DOHH2 (cell line): ENCODE results near the gene PLA2G10.
"Not testable (repeated sequence)": the region's sequence is repeated elsewhere in the genome, so short reads cannot be mapped to it uniquely, and the experiment has no call there.

Experiments
- H3F3A ChIP-seq: fragments of 200-600 bp; sonication (generic), shearing (Covaris generic); 2 replicates; pipeline ENCODE4 v1.6.0; 2016; ENCODE audit warnings: antibody characterized with exemption, mild to moderate bottlenecking; ENCODE audit not compliant: control insufficient read depth, insufficient read depth
- H3K27ac ChIP-seq: fragments of 200-600 bp; sonication (generic); 2 replicates; pipeline ENCODE4 v1.5.1; 2014; ENCODE audit warnings: low read depth, mild to moderate bottlenecking, low read length, moderate library complexity
- H3K27me3 ChIP-seq: fragments of 200-600 bp; sonication (generic); 2 replicates; pipeline ENCODE4 v1.6.1; 2014; ENCODE audit warnings: mild to moderate bottlenecking, low read length, mixed read lengths; ENCODE audit not compliant: control insufficient read depth
- H3K36me3 ChIP-seq: fragments of 200-600 bp; sonication (generic); 2 replicates; pipeline ENCODE4 v1.6.1; 2014; ENCODE audit warnings: mild to moderate bottlenecking, low read length, moderate library complexity, mixed read lengths; ENCODE audit not compliant: control insufficient read depth
- H3K4me1 ChIP-seq: fragments of 200-600 bp; sonication (generic); 2 replicates; pipeline ENCODE4 v1.6.1; 2014; ENCODE audit warnings: mild to moderate bottlenecking, low read length, mixed read lengths; ENCODE audit not compliant: control insufficient read depth
- H3K4me2 ChIP-seq: fragments of 200-600 bp; sonication (generic); 2 replicates; pipeline ENCODE4 v1.6.0; 2014; ENCODE audit warnings: mild to moderate bottlenecking, low read length, moderate library complexity
- H3K4me3 ChIP-seq: fragments of 200-600 bp; sonication (generic); 2 replicates; pipeline ENCODE4 v1.5.1; 2014; ENCODE audit warnings: mild to moderate bottlenecking, low read length, mixed read lengths
- H3K79me2 ChIP-seq: fragments of 200-600 bp; sonication (generic); 2 replicates; pipeline ENCODE4 v1.6.1; 2014; ENCODE audit warnings: mild to moderate bottlenecking, low read length, mixed read lengths; ENCODE audit not compliant: control insufficient read depth
- H3K9me2 ChIP-seq: fragments of 200-600 bp; sonication (generic); replicated peaks from 2 replicates; pipeline ENCODE4 v1.6.1; 2014; ENCODE audit warnings: mild to moderate bottlenecking, low read length, mixed read lengths; ENCODE audit not compliant: control insufficient read depth
- H3K9me3 ChIP-seq: fragments of 200-600 bp; sonication (generic); 2 replicates; pipeline ENCODE4 v1.6.1; 2014; ENCODE audit warnings: antibody characterized with exemption, low read length, mixed read lengths; ENCODE audit not compliant: control insufficient read depth, insufficient read depth
- H4K20me1 ChIP-seq: fragments of 200-600 bp; sonication (generic); 2 replicates; pipeline ENCODE4 v1.6.0; 2014; ENCODE audit warnings: low read depth, mild to moderate bottlenecking, antibody characterized with exemption, low read length, moderate library complexity; ENCODE audit not compliant: control insufficient read depth, insufficient read depth
- EZH2phosphoT487 ChIP-seq: fragments of 200-600 bp; sonication (generic); IDR thresholded peaks from 2 replicates; pipeline ENCODE4 v1.6.1; 2017; ENCODE audit warnings: borderline replicate concordance, mild to moderate bottlenecking, antibody characterized with exemption, low read length, moderate library complexity, mixed read lengths
- TF ChIP-seq, protein P1 (sequence below): fragments of 200-600 bp; sonication (generic); IDR thresholded peaks from one replicate; pipeline ENCODE4 v1.5.1; 2014; ENCODE audit warnings: antibody characterized with exemption, mild to moderate bottlenecking, low read depth, low read length; ENCODE audit not compliant: poor library complexity, severe bottlenecking

PLA2G10 gene

DNA sequence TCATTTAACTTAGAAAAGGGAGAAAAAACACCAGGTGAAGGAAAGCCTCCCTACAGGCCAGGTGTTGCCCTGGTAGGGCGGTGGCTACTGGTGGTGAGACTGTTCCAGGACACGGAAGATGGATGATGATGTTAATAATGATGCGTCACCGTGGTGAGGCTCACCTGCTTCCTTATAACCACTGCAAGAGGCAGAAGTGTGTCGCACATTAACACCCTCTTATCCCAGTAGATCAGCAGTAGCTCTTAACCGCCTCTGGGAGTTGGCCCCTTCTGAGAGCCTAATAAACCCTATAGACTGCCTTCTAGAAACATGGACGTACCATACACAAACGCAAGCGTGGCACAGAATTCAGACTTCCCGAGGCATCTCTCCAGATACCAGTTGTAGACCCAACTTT is 53.6 kb downstream of the PLA2G10 start:
- Histone ChIP-seq H4K20me1 (peaks cover 20% of the 10 kb centered on the region), H3K4me3 (no peak overlapping the region), H3K9me2 (no peaks in the 10 kb centered on the region), H3K27me3 (no peaks in the 10 kb centered on the region), H3K4me1 (peaks cover 2% of the 10 kb centered on the region; the same call in 1 of the 2 replicates), H3K27ac (no peak overlapping the region), H3F3A (no peaks in the 10 kb centered on the region), H3K36me3 (peaks cover 85% of the 10 kb centered on the region), H3K79me2 (peaks cover 100% of the 10 kb centered on the region), H3K9me3 (no peaks in the 10 kb centered on the region), H3K4me2 (no peak overlapping the region)
- no peak for TF ChIP-seq EZH2phosphoT487
- TF ChIP-seq, protein P1, sequence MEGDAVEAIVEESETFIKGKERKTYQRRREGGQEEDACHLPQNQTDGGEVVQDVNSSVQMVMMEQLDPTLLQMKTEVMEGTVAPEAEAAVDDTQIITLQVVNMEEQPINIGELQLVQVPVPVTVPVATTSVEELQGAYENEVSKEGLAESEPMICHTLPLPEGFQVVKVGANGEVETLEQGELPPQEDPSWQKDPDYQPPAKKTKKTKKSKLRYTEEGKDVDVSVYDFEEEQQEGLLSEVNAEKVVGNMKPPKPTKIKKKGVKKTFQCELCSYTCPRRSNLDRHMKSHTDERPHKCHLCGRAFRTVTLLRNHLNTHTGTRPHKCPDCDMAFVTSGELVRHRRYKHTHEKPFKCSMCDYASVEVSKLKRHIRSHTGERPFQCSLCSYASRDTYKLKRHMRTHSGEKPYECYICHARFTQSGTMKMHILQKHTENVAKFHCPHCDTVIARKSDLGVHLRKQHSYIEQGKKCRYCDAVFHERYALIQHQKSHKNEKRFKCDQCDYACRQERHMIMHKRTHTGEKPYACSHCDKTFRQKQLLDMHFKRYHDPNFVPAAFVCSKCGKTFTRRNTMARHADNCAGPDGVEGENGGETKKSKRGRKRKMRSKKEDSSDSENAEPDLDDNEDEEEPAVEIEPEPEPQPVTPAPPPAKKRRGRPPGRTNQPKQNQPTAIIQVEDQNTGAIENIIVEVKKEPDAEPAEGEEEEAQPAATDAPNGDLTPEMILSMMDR = no peak

DNA sequence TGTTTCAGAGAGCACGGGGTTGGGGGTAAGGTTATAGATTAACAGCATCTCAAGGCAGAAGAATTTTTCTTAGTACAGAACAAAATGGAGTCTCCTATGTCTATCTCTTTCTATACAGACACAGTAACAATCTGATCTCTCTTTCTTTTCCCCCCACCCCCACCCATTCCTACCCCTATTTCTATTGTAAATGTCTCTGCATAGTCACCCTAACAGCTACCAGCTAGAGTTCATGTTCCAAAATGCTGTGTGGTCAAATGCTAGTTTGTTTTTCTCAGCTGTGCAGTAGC is 57.2 kb downstream of the PLA2G10 start:
- Histone ChIP-seq H4K20me1 (peaks cover 35% of the 10 kb centered on the region), H3K36me3 (peaks cover 71% of the 10 kb centered on the region), H3K79me2 (peaks cover 98% of the 10 kb centered on the region), H3K4me1 (peaks cover 21% of the 10 kb centered on the region)
- H3K9me2 ChIP-seq, H3K4me2 ChIP-seq, H3K4me3 ChIP-seq, H3F3A ChIP-seq, H3K9me3 ChIP-seq, H3K27me3 ChIP-seq, H3K27ac ChIP-seq: not testable (repeated sequence)

DNA sequence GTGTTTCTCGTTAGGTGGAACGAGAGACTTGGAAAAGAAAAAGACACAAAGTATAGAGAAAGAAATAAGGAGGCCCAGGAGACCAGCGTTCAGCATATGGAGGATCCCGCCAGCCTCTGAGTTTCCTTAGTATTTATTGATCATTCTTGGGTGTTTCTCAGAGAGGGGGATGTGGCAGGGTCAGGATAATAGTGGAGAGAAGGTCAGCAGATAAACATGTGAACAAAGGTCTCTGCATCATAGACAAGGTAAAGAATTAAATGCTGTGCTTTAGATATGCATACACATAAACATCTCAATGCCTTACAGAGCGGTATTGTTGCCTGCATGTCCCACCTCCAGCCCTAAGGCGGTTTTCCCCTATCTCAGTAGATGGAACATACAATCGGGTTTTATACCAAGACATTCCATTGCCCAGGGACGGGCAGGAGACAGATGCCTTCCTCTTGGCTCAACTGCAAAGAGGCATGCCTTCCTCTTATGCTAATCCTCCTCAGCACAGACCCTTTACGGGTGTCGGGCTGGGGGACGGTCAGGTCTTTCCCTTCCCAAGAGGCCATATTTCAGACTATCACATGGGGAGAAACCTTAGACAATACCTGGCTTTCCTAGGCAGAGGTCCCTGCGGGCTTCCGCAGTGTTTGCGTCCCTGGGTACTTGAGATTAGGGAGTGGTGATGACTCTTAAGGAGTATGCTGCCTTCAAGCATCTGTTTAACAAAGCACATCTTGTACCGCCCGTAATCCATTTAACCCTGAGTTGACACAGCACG is 57.7 kb downstream of the PLA2G10 start:
- H3K27ac ChIP-seq, H3K27me3 ChIP-seq, H3K4me3 ChIP-seq, H3K9me3 ChIP-seq, H3K9me2 ChIP-seq, H3K4me2 ChIP-seq, H3F3A ChIP-seq: not testable (repeated sequence)
- H3K79me2 ChIP-seq = peaks cover 98% of the 10 kb centered on the region
- peaks cover 27% of the 10 kb centered on the region for H3K4me1 ChIP-seq
- H4K20me1 ChIP-seq = peaks cover 35% of the 10 kb centered on the region
- H3K36me3 ChIP-seq = peaks cover 70% of the 10 kb centered on the region

DNA sequence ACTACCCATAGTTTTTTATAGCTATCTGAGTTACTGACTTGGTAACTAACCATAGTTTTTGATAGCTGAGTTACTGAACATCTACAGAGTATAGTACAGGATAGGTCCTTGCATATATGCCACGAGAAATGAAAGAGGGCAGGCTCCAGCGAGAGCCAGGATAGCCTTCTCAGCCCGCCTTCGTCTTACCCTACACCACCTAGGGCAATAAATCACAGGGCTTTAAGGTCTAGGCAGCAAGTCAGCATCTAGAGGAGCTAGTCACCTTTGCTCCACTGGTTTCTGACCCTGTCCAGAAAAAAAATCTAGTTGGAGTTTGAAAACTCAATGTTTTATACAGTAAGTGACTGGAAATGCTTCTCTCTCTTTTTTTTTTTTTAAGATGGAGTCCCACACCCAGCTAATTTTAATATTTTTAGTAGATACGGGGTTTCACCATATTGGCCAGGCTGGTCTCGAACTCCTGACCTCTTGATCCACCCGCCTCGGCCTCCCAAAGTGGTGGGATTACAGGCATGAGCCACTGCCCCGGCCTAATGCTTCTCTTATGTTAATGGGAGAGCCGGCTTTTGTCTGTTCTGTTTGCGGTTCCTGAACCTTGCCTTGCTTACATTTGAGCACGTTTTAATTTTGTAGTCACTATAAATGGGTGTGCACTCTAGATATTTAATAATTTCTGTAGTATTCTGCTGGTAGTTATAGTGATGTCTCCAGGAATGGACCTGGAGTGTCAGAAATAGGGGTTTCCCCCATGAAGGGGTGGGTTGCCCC is 58.5 kb downstream of the PLA2G10 start:
- no peaks in the 10 kb centered on the region for H3K9me2 ChIP-seq
- H4K20me1 ChIP-seq = peaks cover 34% of the 10 kb centered on the region
- no peak overlapping the region for H3K4me3 ChIP-seq
- peak overlapping the region; percentile 91; the same call in 1 of the 2 replicates for H3K4me2 ChIP-seq
- H3K9me3 ChIP-seq = no peaks in the 10 kb centered on the region
- no peak overlapping the region for H3K27ac ChIP-seq
- no peaks in the 10 kb centered on the region for H3K27me3 ChIP-seq
- TF ChIP-seq, protein P1 = no peak
- no peak for TF ChIP-seq EZH2phosphoT487
- peaks cover 4% of the 10 kb centered on the region; the same call in 1 of the 2 replicates for H3F3A ChIP-seq
- H3K36me3 ChIP-seq = peaks cover 65% of the 10 kb centered on the region
- peaks cover 33% of the 10 kb centered on the region for H3K4me1 ChIP-seq
- peaks cover 92% of the 10 kb centered on the region for H3K79me2 ChIP-seq
